GM18520 (cell line): Measurements from ENCODE around the gene MX1.

Source experiments
- ATAC-seq: cut with Tn5 transposase; IDR thresholded peaks from one replicate; pipeline ENCODE4 v1.9.1; 2021; ENCODE audit not compliant: unreplicated experiment

MX1 gene

DNA sequence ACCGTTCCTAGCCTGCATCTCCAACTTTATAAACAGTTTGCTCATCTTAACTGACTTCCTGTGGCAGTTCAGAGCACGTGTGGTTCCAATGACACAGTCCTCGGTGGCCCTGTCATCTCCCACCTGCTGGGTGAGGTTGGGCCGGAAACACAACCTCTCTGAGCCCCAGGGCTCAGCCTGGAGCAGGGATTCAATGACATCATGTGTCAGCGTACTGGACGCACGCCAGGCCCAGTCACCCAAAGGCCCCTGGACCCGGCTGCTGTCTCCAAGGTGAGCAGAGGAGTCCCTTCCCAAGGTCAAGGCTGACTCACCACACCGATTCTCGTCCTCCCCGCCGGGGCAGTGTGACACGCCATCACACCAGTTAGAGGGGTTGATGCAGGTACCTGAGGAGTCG, 62.0 kb downstream of the MX1 start:
- no peak for ATAC-seq

DNA sequence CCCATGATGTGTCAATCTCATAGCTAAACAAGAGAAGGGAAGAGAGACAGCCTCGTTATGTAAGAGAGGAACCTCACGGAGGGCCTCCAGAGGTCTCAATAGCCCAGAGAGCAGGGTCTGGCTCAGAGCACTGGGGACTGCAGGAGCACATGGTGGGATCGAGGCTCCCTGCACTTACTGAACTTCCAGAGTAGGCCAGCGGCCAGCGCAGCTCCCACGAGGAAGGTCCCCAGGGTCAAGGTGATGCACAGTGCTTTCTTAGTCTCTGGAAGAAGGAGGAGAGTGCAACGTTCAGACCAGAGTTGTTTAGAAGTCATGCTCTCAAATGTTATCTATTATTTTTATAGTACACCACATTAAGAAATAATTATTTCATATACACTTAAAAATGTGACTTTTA, 63.3 kb downstream of the MX1 start:
- ATAC-seq, result no peak

DNA sequence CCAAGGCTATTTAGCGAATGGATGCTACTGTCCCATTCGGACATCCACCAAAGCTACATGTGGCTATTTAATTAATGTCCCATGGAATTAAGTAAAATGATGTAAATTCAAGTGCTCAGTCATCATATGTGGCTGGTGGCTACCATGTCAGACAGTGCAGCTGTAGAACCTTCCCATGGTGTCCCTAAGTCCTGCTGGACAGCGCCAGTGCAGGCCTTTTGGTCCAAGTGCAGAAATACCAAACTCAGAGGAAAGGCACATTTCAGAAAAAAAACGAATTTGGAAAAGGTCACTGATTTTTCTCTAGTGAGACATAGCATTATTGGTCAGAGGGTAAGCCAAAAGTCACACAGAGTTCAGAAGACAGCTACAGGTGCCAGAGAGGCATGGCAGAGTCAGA, 64.3 kb downstream of the MX1 start:
- no peak for ATAC-seq

DNA sequence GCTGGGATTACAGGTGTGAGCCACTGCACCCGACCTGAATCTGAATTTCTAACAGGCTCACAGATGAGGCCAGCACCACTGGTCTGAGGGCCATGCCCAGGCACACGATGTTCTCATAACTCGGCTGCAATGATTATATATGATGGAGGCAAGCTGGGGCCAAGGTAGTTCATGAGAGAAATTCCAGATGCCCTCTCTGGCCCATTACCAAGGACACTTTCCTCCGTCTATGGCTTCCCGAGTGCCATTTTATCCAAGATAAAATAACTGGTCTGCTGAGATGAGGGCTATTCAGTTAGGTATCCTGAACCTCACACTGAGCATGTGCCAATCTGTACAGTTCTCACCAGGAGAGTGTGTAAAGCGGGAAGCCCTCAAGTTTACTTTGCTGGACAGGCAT, 65.4 kb downstream of the MX1 start:
- no peak for ATAC-seq

DNA sequence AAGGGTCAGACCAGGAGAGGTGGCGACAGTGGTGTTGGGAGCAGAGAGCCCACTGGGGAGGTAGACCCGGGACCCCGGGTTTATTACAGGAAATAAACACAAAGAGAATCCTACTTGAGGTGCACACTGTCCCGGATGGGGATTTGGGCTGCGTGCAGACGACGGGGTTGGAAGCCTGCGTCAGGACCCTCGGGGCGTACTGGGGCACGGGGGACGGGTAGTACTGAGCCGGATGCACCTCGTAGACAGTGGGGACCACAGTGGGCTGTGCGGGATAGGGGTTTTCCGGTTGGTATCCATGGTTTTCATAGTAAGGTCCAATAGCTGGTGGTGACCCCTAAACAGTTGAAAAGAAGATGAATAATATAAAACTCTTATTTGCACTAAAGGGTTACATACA, 68.2 kb downstream of the MX1 start:
- ATAC-seq, result no peak

DNA sequence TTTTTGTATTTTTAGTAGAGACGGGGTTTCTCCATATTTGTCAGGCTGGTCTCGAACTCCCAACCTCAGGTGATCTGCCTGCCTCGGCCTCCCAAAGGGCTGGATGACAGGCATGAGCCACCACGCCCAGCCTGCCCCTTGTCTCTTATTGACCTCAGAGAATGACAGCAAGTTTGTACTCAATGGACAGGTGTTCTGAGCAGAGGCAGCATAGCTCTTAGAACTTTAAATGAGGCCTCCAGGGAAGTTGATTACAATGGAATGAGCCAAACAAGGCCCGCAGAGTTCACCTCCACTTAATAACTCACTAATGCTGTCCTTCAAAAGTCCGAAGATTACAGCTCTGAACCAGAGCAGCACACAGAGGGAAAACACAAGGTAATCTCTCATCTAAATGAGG, 71.0 kb downstream of the MX1 start:
- no peak for ATAC-seq

DNA sequence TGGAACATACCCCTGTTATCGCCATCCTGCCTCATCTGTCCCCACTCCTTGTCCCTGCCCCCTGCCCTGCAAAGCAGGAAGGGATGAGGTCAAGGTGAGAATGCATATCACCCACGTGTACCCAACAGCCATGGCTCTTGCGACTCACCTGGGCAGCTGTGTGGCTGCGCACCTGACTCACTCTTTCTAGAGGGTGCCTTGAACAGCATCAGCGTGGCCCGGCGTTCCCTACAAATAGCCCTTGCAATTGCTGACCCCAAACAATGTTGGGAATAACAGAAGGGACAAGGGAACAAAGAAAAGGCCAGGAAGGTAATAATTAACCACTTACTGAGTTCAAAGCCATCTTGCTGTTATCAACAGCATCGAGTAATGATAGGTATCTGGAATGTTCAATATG, 71.7 kb downstream of the MX1 start:
- ATAC-seq, result no peak

DNA sequence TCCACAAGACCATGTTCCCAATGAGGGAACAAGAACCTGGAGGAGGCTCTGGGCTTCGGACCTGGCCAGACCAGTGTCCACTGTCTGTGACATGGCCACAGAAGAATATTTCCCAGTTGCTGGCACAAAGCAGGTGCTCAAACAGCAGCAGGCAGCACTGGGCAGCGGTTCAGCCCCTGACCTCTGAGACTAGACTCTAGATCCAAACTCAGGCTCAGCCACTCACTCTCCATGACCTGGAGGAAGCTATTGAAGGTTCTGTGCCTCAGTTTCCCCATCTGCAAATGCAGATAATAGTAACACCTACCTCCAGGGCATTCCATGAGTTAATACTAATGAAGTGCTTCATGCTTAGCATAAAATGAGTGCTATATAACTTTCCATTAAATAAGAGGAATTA, 73.9 kb downstream of the MX1 start:
- ATAC-seq, result no peak

DNA sequence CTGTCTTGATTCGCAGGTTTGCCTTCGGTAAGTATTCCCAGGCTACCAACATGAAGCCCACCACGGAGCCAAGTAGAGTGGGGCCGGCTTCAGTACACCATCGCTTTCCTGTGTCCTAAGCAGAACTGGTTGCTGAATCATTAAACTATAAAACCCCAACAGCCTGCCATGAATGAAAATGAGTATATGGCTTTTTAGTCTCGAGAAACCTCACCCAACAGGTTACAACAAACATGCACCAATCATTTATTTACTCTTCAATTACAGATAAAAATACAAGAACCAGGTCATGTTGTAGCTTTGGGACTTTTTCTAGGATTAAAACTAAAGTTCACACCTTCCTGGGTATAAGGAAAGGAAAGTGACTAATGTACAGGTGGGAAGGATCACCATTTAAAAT, 74.3 kb downstream of the MX1 start:
- no peak for ATAC-seq

DNA sequence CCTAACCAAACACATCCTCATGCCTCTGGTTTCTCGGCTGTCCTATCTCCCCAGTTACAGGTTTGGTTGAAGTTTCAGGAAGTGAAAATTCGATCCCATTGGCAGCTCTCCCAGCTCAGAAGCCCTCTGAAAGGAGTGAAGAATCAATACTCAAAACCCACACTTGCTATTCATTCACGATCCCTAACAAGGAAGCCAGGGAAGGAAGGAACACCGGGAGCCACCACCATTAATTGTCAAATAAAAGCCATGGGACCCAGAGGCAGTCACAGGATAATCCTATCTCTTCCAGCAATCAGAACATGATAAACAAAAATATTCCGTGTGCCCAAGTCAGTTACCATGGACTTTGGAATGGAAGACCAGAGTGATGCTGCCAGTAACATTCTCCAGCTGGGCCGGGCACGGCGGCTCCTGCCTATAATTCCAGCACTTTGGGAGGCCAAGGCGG, 74.9 kb downstream of the MX1 start:
- no peak for ATAC-seq

DNA sequence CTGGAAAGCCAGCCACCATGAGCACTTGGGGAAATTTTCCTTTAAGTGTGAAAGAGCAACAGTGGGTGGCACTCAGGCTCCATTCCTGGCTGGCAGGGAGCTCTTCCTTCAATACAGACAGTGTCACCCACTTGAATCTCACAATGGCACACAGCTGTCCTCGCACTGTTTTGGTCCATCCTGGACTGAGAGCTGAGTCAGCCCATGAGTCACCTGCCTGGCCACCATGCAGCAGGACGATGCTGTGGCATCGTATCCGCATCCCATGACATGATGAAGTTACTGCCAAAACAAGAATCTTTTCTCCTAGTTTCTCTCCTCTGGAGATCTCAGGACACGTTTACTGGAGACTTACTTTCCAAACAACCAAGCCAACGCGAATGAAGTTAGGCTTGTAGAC, 75.9 kb downstream of the MX1 start:
- ATAC-seq, result no peak

DNA sequence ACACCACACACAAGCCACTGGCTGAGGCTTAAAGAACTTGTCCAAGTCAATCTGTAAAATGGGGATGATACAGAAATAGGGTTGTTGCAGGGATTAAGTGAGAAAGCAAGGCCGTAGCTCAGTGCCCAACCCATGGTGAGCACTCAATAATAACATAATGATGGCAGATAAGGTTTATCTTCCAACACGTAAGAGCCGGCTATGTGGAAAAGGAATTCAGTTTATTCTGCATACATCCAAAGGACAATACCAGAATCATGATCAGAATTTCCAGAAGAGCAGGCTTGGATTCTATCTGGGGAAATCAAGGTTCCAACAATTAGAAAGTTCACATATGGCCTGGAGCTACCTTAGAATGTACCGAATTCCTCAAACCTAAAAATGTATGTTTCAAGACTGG, 77.3 kb downstream of the MX1 start:
- ATAC-seq, result no peak

DNA sequence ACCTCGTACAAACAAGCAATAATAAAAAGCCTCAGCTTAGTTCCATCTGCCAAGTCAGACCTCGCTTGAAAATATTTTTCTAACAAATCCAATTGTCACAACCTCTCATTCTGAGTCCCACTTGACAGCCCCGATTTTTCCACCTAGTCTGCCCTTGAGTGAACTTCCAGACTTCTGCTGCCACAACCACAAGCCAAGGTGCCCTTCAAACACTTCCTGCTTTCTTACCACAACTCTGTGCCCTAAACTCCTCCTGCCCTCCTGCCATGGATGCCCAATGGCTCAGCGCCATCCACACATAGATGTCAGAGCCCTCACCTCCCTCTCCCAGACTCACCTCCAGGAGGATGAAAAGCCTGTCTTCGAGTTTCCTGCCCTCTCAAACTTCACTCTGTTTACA, 78.0 kb downstream of the MX1 start:
- no peak for ATAC-seq

DNA sequence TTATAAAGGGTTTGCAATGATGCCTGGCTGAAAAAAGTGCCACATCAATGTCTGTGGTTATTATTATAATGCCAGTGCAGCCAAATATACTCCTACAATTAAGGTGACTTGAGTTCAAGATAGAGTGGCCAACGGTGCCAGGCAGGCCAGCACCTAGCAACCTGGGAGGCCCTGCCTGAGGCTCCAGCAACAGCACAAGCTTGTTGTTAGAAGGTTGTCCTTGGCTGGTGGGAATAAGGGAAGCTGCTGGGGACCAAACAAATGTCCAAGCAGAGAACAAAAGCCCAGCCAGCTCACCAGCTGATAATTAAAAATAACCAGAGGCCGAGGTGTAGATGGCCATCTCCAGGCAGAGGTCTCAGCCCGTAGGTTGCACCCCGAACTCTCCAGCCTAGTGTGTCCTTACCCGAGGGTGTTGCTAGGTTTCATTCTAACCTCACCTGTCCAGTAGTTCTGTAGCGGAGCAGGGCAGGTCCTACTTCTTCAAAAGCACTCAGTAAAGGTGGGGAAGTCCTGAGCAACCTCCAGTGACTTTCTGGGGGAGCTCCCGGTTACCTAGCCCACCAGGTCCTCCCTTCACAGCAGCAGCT, 80.1 kb downstream of the MX1 start:
- ATAC-seq, result no peak

DNA sequence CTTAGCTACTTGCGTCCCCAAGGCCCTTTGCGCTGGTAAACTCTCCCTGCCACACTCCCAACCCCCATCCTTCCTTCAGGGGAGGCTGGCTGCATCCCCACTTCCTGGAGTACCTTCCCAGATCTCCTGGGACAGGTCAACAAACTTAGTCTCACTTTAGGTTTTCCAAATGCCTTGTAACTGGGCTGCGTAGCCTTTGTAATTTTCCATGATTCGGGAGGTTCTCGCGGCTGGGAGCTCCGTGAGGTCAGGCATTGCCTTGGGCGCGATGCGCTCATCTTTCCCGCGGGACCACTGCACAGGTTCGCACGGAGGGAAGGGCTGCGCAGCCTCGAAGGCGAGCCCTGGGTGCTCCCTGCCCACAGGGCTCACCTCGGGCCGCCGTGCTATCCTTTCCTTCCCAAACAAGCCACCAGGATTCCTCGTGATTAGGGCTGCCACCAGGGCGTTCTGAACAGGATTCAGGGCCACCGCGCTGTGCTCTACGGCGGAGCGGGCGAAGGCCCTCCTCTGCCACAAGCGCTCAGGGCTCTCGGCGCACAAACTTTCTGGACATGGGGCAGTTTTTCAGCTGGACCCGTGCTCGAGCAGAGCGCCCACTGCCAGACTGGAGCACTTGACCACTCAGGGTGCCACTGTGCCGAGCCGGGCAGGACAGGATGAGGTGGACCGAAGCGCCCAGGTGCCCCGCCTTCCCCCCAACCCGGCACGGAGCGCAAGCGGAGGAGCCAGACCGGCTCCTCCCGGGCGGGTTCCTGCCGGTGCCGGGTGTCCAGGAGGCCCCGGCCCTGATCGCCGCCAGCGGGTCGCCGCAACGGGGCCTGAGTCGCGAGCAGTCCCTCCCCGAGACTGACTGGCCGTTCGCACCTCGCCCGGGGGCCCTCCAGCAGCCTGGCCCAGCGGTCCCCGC, 80.8 kb downstream of the MX1 start:
- ATAC-seq, result no peak

DNA sequence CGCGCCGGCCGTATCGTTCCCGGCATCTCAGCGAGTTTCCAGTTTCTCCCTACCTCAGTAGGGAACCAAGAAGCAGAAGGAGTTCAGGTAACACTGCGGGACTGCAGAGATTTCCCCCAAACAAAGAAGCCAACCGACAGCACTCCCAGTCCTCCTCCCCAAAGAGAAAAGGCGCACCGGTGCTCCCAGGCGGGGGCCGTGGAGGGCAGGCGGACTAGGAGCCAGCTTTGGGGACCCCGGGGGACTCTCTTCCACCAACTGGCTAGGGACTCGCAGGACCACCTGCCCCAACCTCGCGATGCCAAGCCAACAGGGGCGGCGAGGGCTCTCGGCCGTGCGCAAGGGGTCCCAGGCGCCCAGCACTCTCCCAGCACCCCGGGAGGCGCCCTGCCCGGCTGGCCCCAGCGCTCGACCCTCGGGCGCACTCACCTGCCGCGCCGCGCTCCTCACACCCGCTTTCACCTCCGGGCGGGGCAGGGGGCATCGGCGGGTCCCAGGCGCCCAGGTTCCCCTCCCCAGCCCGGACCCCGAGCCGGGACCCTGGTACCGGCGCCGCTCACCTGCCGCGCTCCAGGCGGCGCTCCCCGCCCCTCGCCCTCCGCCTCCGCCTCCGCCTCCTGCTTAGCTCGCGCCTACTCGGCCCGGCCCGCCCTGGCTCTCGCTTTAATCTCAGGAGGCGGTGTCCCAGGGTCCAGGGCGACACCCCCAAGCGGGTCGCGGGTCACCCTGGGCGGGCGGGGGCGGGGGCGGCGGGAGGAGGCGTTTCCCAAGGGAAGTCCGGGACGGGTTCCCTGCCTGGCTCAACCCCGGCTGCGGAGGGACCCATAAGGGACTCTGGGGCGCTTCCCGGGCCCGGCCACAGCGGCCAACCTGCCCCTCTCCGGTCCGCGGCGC, 81.7 kb downstream of the MX1 start, which contains the start of gene TMPRSS2:
TMPRSS2 (minus strand) TSS at position 638 of the 894 bp plus-strand sequence. CDS start 10,025 bp downstream, outside the sequence.
- ATAC-seq, result no peak

DNA sequence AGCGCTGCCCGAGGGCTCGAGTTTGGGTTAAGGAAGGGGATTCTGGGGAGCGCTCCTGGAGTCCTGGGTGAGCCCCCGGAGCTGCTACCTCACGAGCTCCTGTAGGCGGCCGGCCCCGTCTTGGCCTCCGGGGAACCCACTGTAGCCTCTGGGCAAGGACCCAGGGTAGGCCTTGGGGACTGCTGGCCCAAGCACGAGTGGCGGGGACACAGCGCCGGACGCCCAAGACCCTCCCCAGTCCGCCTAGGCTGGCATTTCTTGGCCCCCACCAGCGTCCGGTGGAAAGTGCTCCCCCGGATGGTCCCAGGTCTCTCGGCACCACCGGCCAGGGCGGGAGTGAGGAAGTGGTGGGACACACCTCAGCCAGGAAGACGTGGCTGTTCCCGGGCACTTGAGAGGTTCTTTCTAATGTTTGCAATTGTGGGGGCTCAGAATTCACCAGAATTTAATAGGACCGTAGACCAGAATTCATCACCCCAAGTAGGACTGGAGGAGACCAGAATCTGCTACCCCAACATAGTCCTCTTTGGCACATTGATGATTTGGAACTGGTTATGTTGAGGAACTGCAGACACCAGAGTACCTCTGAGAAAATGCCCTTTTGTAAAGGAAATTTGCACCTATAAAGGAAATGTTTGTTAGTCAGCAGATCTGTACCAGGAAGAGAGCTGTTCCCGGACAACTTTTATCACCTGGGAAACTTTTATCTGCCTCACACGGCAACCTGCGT, 82.5 kb downstream of the MX1 start:
- ATAC-seq, result no peak
